Left ventricle myocardium superior (tissue), 1 donor: ENCODE data around the gene SNX20. TPM values are rescaled to one million over a fixed set of nuclear protein-coding genes. Genes with fewer than 3 reads are reported as not detected.

Experiments used
- ATAC-seq: fragments of 200-7000 bp; cut with Tn5 transposase; one replicate; pipeline ENCODE4 v1.9.1; 2020; ENCODE audit warnings: mild to moderate bottlenecking, moderate library complexity
- DNase-seq: peaks from one replicate; pipeline ENCODE4 v3.0.0-alpha.2; 2020
- intact Hi-C: fragments of 100-400 bp; cut with micrococcal nuclease; formaldehyde crosslinking; loops from one replicate; pipeline ENCODE4 v1.11.0; 2022
- long read RNA-seq: library from polyadenylated mRNA; unstranded; transcript quantifications from one replicate; pipeline ENCODE4 v2.0.0, GENCODE V29; 2021
- total RNA-seq: library from RNA; stranded (reverse); fragmentation: NEBNext Ultra II Directional; extraction: Animal tissue kit (Norgen Biotek cat#: 25700); gene quantifications from one replicate; pipeline ENCODE4 v1.2.1, GENCODE V29; 2021
- donor health status: DM: no; HTN: yes; CAD: no; lungs with severe emphysema.

SNX20 gene, protein sequence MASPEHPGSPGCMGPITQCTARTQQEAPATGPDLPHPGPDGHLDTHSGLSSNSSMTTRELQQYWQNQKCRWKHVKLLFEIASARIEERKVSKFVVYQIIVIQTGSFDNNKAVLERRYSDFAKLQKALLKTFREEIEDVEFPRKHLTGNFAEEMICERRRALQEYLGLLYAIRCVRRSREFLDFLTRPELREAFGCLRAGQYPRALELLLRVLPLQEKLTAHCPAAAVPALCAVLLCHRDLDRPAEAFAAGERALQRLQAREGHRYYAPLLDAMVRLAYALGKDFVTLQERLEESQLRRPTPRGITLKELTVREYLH
- 0.72 TPM for total RNA-seq
- long read RNA-seq, partial matches to known transcripts: 0 of 2 reads
- long read RNA-seq, other reads (novel, unspliced or antisense): 0 of 2 reads

GRCh38 chr16:50681021-50681885 lies at the start of gene SNX20:
SNX20 (minus strand) TSS chr16:50681312; CDS start chr16:50677526, 3,786 bp downstream.
- DNase-seq: peak; percentile 49
- intact Hi-C loops: no loop called here
- ATAC-seq: peak; percentile 71

DNA sequence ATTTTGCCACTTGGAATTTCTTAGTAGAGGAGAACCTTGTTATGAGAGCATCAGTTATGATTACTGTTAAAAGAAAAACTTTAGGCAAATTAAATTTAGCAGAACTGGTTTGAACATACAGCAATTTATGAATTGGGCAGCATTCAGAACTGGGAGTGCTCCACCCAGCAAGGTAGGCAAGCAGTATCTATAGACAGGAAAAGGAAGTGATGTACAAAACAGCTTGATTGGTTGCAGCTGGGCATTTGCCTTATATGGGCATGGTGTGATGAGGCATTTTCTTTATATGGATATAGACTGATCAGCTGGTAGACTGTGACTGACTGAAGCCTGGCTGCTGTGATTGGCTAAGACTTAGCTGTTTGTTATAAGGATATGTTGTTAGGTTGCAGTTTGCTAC lies 43.2 kb upstream of the SNX20 start:
- ATAC-seq (no peak), DNase-seq (no peak)
- intact Hi-C loops: no loop called here

- ATAC-seq: no peak
- intact Hi-C loops: no loop called here
- DNase-seq: no peak
Measured at GRCh38 chr16:50722960-50723359, 41.8 kb upstream of the SNX20 start.

- intact Hi-C loops: no loop called here
- DNase-seq: no peak
- ATAC-seq: no peak
Measured at GRCh38 chr16:50722405-50722737, 41.3 kb upstream of the SNX20 start.

GRCh38 chr16:50721549-50722404 lies 40.7 kb upstream of the SNX20 start:
- intact Hi-C loops: no loop called here
- no peak for ATAC-seq
- DNase-seq: no peak

GRCh38 chr16:50719401-50720337 lies 38.6 kb upstream of the SNX20 start:
- no peak for ATAC-seq
- no peak for DNase-seq
- intact Hi-C loops: no loop called here

DNA sequence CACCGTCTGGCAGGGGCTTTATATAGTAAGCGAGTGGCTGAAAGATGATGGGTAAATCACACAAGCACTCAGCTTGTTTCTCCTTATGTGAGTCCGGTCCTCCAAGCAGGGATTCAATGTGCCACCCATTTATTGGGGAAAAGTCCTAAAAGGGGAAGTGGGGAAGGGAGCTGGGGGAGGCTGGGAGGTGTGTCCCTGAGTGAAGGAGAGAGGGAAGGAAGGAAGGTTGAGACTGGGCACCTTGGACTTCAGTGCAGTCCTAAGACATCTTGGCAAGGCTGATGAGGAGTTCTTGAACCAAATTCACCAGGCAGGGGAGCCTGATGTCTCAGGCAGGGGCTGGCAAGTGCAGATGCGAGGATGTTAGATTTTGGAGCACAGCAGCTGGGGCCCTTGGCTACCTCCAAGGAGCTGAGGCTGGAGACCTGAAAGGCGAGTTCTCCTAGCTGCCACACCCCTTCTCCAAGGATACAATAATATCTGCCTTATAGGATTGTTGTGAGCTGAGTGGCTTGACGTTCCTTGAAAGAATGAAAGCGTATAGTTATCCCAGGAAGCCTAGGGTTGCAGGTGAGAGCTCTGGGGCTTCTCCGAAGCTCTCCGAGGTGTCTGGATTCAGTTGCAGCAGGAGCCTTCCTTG lies 37.8 kb upstream of the SNX20 start:
- intact Hi-C loops: no loop called here
- ATAC-seq (no peak), DNase-seq (no peak)

DNA sequence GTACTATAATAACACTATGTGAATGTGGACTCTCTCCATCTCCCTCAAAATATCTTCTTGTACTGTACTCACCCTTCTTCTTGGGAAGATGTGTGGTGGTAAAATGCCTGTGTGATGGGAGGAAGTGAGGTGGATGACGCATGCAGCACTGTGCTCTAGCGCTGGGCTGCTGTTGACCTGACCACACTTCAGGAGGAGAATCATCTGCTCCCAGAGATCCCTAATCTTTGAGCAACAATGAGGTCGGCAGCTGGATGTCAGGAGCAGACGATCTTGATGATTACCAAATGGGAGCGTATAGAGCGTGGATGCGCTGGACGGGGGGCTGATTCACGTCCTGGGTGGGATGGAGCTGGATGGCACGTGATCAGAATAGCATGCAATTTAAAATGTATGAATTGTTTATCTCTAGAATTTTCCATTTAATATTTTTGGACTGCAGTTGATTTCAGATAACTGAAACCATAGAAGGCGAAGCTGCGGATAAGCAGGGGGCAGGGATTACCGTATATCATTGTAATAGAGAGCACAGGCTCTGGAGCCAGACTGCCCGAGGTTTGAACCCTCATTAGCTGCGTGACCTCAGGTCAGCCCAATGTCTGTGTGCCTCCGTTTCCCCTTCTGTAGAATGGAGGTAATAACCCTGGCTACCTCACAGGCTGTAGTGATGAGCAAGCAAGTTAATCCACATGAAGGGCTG lies 37.1 kb upstream of the SNX20 start:
- DNase-seq (no peak), ATAC-seq (no peak)
- intact Hi-C loops: no loop called here

GRCh38 chr16:50717494-50717893 lies 36.4 kb upstream of the SNX20 start:
- ATAC-seq (no peak), DNase-seq (no peak)
- intact Hi-C loops: no loop called here

GRCh38 chr16:50717091-50717490 lies 36.0 kb upstream of the SNX20 start:
- DNase-seq (no peak), ATAC-seq (no peak)
- intact Hi-C loops: no loop called here

DNA sequence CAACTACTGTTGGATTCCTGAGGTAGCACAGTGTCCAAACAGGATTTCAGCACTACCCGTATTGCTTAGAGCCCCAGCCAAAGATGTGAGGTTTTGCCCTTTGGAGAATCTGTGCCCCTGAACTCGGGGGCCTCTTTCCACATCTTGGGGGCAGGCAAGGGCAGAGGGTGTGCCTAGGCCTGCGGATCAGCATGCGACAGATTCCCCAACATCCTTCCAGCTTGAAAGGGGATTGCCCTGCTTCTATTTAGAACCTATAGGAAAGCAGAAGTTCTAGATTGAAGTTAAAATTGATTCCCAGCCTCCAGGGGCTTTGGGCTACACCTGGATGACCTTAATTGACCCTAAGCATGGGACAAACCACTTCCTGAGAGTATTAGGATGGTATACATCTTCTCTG lies 31.8 kb upstream of the SNX20 start:
- intact Hi-C loops: no loop called here
- ATAC-seq (no peak), DNase-seq (no peak)

GRCh38 chr16:50712560-50712898 lies 31.4 kb upstream of the SNX20 start:
- intact Hi-C loops: no loop called here
- DNase-seq (no peak), ATAC-seq (no peak)

- intact Hi-C loops: no loop called here
- ATAC-seq: peak; percentile 91
- DNase-seq: peak; percentile 86
Measured at GRCh38 chr16:50711862-50712559, 30.9 kb upstream of the SNX20 start.

DNA sequence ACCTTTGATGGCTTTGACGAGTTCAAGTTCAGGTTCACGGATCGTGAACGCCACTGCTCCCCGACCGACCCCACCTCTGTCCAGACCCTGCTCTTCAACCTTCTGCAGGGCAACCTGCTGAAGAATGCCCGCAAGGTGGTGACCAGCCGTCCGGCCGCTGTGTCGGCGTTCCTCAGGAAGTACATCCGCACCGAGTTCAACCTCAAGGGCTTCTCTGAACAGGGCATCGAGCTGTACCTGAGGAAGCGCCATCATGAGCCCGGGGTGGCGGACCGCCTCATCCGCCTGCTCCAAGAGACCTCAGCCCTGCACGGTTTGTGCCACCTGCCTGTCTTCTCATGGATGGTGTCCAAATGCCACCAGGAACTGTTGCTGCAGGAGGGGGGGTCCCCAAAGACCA lies 29.9 kb upstream of the SNX20 start:
- ATAC-seq (no peak), DNase-seq (no peak)
- intact Hi-C loops: no loop called here

- ATAC-seq (no peak), DNase-seq (no peak)
- intact Hi-C loops: no loop called here
Measured at GRCh38 chr16:50709980-50710379, 28.9 kb upstream of the SNX20 start.

- peak; percentile 47 for ATAC-seq
- intact Hi-C loops: no loop called here
- DNase-seq: no peak
Measured at GRCh38 chr16:50709061-50709684, 28.1 kb upstream of the SNX20 start.
